CD8-positive, alpha-beta memory T cell (primary cell): ENCODE results near the gene CADPS. TPM values are rescaled to one million over a fixed set of nuclear protein-coding genes. Genes with fewer than 3 reads are reported as not detected.
A peak's percentile ranks its signal among the peaks of the same experiment; 100 is the strongest.

Source experiments
- CTCF ChIA-PET: fragments of 350-600 bp; sonication (Branson Sonifier 250); formaldehyde crosslinking; loops from one replicate; lab custom pipeline; 2021; ENCODE audit warnings: antibody characterized with exemption; lab: Charles Lee
- POLR2A ChIA-PET: fragments of 350-600 bp; sonication (Branson Sonifier 250); formaldehyde crosslinking; loops from one replicate; lab custom pipeline; 2021; ENCODE audit warnings: antibody characterized with exemption; lab: Charles Lee
- DNase-seq, 5 donors: peaks; one replicate each; pipeline versions ENCODE4 v3.0.0 to v3.0.0-alpha.2; 2020 to 2022; ENCODE audit warnings: mixed read lengths in 1 of 5
- H3K27ac ChIP-seq: one replicate; pipeline ENCODE4 v1.7.0; 2013; ENCODE audit warnings: low read depth, mild to moderate bottlenecking, low read length, moderate library complexity
- H3K27me3 ChIP-seq: 2 replicates; pipeline ENCODE4 v1.7.0; 2013; ENCODE audit warnings: low read length, mild to moderate bottlenecking; ENCODE audit not compliant: insufficient read depth, poor library complexity, severe bottlenecking
- H3K36me3 ChIP-seq: 2 replicates; pipeline ENCODE4 v1.7.0; 2013; ENCODE audit warnings: mild to moderate bottlenecking, low read length, moderate library complexity; ENCODE audit not compliant: insufficient read depth
- H3K4me1 ChIP-seq: 2 replicates; pipeline ENCODE4 v1.7.0; 2013; ENCODE audit warnings: mild to moderate bottlenecking, low read length, moderate library complexity; ENCODE audit not compliant: insufficient read depth
- H3K4me3 ChIP-seq: 2 replicates; pipeline ENCODE4 v1.7.0; 2013; ENCODE audit warnings: mild to moderate bottlenecking, low read length
- H3K9me3 ChIP-seq: 2 replicates; pipeline ENCODE4 v1.7.0; 2013; ENCODE audit warnings: mild to moderate bottlenecking, low read length
- H3K27ac Mint-ChIP-seq, 8 donors: one replicate each; pipeline ENCODE4 v1.8.0; 2020 to 2021; ENCODE audit warnings: mixed read lengths in 8 of 8, mild to moderate bottlenecking in 6 of 8, inconsistent platforms in 3 of 8, moderate library complexity in 3 of 8
- H3K27me3 Mint-ChIP-seq, 2 donors: one replicate each; pipeline ENCODE4 v1.8.0; 2020 to 2021; ENCODE audit warnings: mixed read lengths in 2 of 2, mild to moderate bottlenecking in 1 of 2, moderate library complexity in 1 of 2
- H3K36me3 Mint-ChIP-seq, 3 donors: one replicate each; pipeline ENCODE4 v1.8.0; 2020 to 2021; ENCODE audit warnings: mixed read lengths in 3 of 3, inconsistent platforms in 1 of 3, mild to moderate bottlenecking in 1 of 3
- H3K4me1 Mint-ChIP-seq, 3 donors: one replicate each; pipeline ENCODE4 v1.8.0; 2020 to 2021; ENCODE audit warnings: mixed read lengths in 3 of 3, inconsistent platforms in 1 of 3, mild to moderate bottlenecking in 1 of 3
- H3K4me3 Mint-ChIP-seq, 7 donors: one replicate each; pipeline ENCODE4 v1.8.0; 2020 to 2021; ENCODE audit warnings: mixed read lengths in 7 of 7, mild to moderate bottlenecking in 6 of 7, moderate library complexity in 4 of 7, inconsistent platforms in 2 of 7
- H3K9me3 Mint-ChIP-seq, 5 donors: one replicate each; pipeline ENCODE4 v1.8.0; 2020 to 2022; ENCODE audit warnings: mixed read lengths in 5 of 5, mild to moderate bottlenecking in 3 of 5, moderate library complexity in 2 of 5, inconsistent platforms in 1 of 5
- polyA plus RNA-seq: library from polyadenylated mRNA; unstranded; fragments of 300-500 nt; fragmentation: Illumina TruSeq; gene quantifications from one replicate; pipeline ENCODE4 v1.2.3, GENCODE V29; 2021
- total RNA-seq, 2 experiments: library from RNA; stranded (reverse); gene quantifications; one replicate each; pipeline ENCODE4 v1.2.3, GENCODE V29; 2021

CADPS gene
- total and polyA plus RNA-seq, 3 experiments from 2014 or later, result not detected

DNA sequence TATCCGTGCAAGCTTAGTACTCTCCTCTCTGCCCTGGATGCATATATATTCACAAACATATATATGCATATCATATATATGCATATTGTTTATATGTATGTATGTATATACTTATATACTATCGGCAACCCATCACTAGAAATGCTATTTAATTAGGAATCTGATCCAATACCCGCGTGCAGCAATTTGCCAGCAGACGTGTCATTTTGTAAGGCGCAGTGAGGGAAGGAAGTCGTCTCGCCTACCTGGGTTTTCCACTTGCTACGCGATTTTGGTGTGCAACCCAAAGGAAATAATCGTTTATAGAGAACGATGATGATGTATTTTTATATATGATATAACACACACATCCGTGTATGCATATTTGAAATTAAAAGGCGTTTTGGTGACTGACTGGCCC is 496.3 kb downstream of the CADPS start:
- Histone ChIP-seq H3K4me3 (no peak overlapping the region), H3K27ac (no peak overlapping the region), H3K9me3 (no peaks in the 10 kb centered on the region), H3K36me3 (no peaks in the 10 kb centered on the region), H3K4me1 (no peaks in the 10 kb centered on the region), H3K27me3 (peaks cover 12% of the 10 kb centered on the region)
- Mint-ChIP-seq H3K27ac (no peak overlapping the region), H3K4me3 (no peak overlapping the region), H3K9me3 (peaks cover 0 to 11% (median 5%) of the 10 kb centered on the region in 5 donors), H3K4me1 (peaks cover 3 to 8% (median 5%) of the 10 kb centered on the region in 3 donors), H3K27me3 (peaks cover 43 to 70% of the 10 kb centered on the region in 2 donors), H3K36me3 (no peaks in the 10 kb centered on the region)
- POLR2A ChIA-PET, result no interaction called here
- CTCF ChIA-PET, result no interaction called here
- DNase-seq, result no peak

- Histone ChIP-seq H3K4me3 (no peak overlapping the region), H3K27me3 (peaks cover 12% of the 10 kb centered on the region), H3K9me3 (no peaks in the 10 kb centered on the region), H3K27ac (no peak overlapping the region), H3K36me3 (no peaks in the 10 kb centered on the region), H3K4me1 (no peaks in the 10 kb centered on the region)
- H3K4me3 Mint-ChIP-seq, result no peak overlapping the region
- no peak for DNase-seq
- no peak overlapping the region for H3K27ac Mint-ChIP-seq
- CTCF ChIA-PET, result no interaction called here
- peaks cover 0 to 9% (median 5%) of the 10 kb centered on the region in 5 donors for H3K9me3 Mint-ChIP-seq
- H3K4me1 Mint-ChIP-seq, result peaks cover 3 to 9% (median 5%) of the 10 kb centered on the region in 3 donors
- POLR2A ChIA-PET, result no interaction called here
- no peaks in the 10 kb centered on the region for H3K36me3 Mint-ChIP-seq
- H3K27me3 Mint-ChIP-seq, result peaks cover 43 to 74% of the 10 kb centered on the region in 2 donors
Measured at GRCh38 chr3:62378311-62378789, 496.9 kb downstream of the CADPS start.

DNA sequence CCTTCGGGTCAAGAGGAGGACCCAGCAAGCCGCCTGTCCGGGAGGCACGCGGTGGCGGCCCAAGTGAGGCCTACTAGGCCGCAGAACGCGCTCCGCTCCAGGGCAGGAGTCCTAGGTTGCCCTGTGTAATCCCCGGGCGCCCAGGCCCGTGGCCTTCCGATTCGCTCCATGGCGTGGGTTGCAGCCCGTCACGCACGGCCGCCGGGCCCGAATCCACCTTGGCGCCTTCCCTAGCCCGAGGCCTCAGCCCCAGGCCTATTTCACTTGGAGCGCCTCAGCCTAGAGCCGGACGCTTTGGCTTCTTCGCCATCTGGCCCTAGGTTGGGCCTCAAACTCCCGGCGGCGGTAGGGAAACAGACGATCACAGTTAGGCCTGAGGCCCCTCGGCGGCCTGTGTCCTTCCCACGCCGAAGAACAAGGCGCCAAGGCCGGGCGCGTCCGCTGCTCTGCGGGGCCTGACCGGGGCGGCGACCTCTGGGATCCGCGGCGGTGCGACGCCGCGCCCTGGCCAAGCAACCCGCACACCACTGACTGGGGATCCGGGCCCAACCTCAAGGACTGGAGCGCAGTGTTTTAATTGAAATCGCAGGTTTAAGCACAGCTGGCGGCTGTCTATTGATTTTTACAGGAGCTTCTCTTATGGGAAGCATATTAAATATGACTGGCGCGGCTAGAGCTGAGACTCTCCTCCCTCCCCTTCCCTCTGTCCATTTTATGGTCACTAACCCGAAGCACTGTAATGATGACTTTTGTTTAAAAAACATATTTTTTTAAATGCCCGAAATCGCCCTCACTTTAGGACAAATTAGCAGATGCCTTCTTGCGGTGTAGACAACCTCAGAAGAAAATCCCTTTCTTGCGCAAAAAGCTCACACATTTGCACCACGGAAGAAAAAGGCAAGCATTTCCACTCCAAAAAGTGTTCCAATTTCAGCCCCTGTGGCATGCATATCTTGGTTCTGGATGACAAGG is 498.0 kb downstream of the CADPS start:
- no peak overlapping the region for H3K27ac Mint-ChIP-seq
- Histone ChIP-seq H3K9me3 (no peaks in the 10 kb centered on the region), H3K4me3 (no peak overlapping the region), H3K27me3 (peaks cover 12% of the 10 kb centered on the region), H3K4me1 (no peaks in the 10 kb centered on the region), H3K27ac (no peak overlapping the region), H3K36me3 (no peaks in the 10 kb centered on the region)
- no peaks in the 10 kb centered on the region for H3K36me3 Mint-ChIP-seq
- H3K27me3 Mint-ChIP-seq, result peaks cover 43 to 73% of the 10 kb centered on the region in 2 donors
- POLR2A ChIA-PET, result no interaction called here
- H3K4me1 Mint-ChIP-seq, result peaks cover 3 to 9% (median 5%) of the 10 kb centered on the region in 3 donors
- CTCF ChIA-PET, result no interaction called here
- no peak for DNase-seq
- no peak overlapping the region for H3K4me3 Mint-ChIP-seq
- peaks cover 0 to 9% (median 5%) of the 10 kb centered on the region in 5 donors for H3K9me3 Mint-ChIP-seq

DNA sequence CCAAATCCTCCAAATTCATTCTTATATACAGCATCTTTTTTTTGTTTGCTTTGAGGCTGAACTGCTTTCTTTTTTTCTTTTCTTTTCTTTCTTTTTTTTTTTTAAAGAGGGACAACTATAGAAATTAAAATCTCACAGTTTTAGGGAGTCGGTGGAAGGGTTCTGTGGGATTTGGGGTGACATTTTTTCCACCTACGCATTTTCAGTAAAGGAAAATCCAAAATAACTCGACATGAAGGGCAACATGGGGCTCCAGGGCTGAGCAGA is 498.8 kb downstream of the CADPS start:
- Histone ChIP-seq H3K4me1 (no peaks in the 10 kb centered on the region), H3K27ac (no peak overlapping the region), H3K4me3 (no peak overlapping the region), H3K27me3 (peaks cover 14% of the 10 kb centered on the region), H3K36me3 (no peaks in the 10 kb centered on the region), H3K9me3 (no peaks in the 10 kb centered on the region)
- Mint-ChIP-seq H3K27me3 (peaks cover 44 to 66% of the 10 kb centered on the region in 2 donors), H3K4me3 (no peak overlapping the region), H3K27ac (no peak overlapping the region), H3K9me3 (peaks cover 0 to 10% (median 5%) of the 10 kb centered on the region in 5 donors), H3K36me3 (no peaks in the 10 kb centered on the region), H3K4me1 (peaks cover 3 to 9% (median 5%) of the 10 kb centered on the region in 3 donors)
- ChIA-PET CTCF (no interaction called here), POLR2A (no interaction called here)
- no peak for DNase-seq

- no peak overlapping the region for H3K4me3 ChIP-seq
- H3K27me3 ChIP-seq, result peaks cover 17% of the 10 kb centered on the region
- H3K27ac ChIP-seq, result no peak overlapping the region
- H3K9me3 ChIP-seq, result no peaks in the 10 kb centered on the region
- POLR2A ChIA-PET, result no interaction called here
- no peaks in the 10 kb centered on the region for H3K36me3 ChIP-seq
- peaks cover 47 to 67% of the 10 kb centered on the region in 2 donors for H3K27me3 Mint-ChIP-seq
- H3K4me1 ChIP-seq, result no peaks in the 10 kb centered on the region
- peaks cover 0 to 13% (median 8%) of the 10 kb centered on the region in 5 donors for H3K9me3 Mint-ChIP-seq
- H3K36me3 Mint-ChIP-seq, result no peaks in the 10 kb centered on the region
- H3K4me1 Mint-ChIP-seq, result peaks cover 3 to 9% (median 5%) of the 10 kb centered on the region in 3 donors
- CTCF ChIA-PET, result no interaction called here
- peak overlapping the region in 1 of 7 donors; percentile 18 for H3K4me3 Mint-ChIP-seq
- DNase-seq, result no peak
- H3K27ac Mint-ChIP-seq, result no peak overlapping the region
Measured at GRCh38 chr3:62375655-62376453, 499.4 kb downstream of the CADPS start.

DNA sequence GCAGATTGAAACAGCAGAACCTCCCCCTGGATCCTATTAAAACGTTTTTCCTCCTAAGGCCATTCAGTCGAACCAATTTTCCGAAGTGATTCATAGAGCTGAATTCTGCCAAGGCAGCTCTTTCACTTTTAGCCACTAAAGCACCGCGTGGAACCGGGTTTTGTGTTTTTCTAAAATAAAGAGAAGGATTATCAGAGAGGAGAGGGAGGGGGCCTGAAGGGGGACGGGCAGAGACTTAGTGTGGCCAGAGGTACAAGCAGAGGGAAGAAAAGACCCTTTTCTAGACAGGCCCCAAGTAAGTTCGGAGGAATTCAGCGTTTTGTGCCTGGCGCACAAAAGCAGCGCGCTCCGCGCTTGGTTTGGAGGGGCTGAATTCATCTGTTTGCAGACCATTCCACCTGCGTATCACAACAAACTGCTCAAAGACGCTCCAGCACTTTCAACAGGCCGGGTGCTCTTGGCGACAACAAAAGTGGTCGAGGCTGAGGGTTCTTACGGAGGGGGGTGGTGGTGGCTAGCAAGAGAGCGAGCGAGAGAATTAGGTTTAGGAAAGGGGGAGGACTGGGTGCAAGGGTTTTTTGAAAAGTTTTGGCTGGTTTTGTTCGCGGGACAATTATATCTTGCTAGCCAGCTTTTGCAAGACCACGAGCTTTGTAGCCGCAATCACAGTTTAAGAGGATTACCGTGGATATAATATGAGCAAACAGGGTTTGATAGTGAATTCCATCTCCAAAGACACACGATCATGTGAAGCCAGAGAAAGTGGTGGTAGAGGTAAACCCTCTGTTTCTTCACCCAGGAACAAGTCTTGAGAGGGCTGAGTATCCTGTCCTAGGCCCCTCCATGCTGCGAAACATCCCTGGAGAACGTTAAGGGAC is 500.6 kb downstream of the CADPS start:
- H3K4me1 ChIP-seq, result no peaks in the 10 kb centered on the region
- POLR2A ChIA-PET, result no interaction called here
- H3K4me3 Mint-ChIP-seq, result no peak overlapping the region
- H3K27me3 ChIP-seq, result peaks cover 17% of the 10 kb centered on the region
- H3K4me1 Mint-ChIP-seq, result peaks cover 3 to 9% (median 5%) of the 10 kb centered on the region in 3 donors
- no peak overlapping the region for H3K27ac Mint-ChIP-seq
- no peaks in the 10 kb centered on the region for H3K36me3 ChIP-seq
- H3K9me3 Mint-ChIP-seq, result peaks cover 0 to 20% (median 13%) of the 10 kb centered on the region in 5 donors
- H3K36me3 Mint-ChIP-seq, result no peaks in the 10 kb centered on the region
- H3K4me3 ChIP-seq, result no peak overlapping the region
- CTCF ChIA-PET, result no interaction called here
- no peak overlapping the region for H3K27ac ChIP-seq
- DNase-seq, result no peak
- peaks cover 57 to 67% of the 10 kb centered on the region in 2 donors for H3K27me3 Mint-ChIP-seq
- no peaks in the 10 kb centered on the region for H3K9me3 ChIP-seq

DNA sequence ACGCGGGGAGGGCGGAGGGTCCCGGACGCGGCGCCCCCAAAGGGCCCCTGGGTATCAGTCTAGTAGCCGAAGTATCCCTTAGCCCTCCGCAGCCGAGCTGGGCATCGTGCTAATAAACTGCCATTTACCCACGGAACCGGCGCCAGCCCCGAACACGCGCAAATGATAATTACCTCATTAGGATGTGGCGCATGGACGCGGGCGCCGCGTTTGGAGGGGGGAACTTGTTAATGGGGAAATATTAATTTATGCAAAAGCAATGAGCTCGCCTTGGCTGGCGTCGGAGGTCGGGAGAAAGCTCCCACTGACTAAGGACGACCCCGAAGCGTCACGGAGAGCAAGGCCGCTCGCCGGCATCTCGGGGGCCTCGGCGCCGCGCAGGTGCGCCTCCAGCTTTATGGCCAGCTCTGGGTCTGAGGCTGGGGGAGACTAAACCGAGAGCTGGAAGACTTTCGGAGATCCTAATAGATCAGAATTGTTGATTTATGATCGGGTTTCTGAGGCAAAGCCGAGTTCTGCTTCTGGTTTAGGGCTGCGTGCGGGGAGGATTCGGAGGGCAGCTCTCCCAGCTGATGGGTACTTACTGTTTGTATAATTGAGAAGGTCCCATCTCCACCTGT is 501.4 kb downstream of the CADPS start:
- no peak overlapping the region for H3K4me3 ChIP-seq
- POLR2A ChIA-PET, result no interaction called here
- Mint-ChIP-seq H3K36me3 (no peaks in the 10 kb centered on the region), H3K27me3 (peaks cover 59 to 66% of the 10 kb centered on the region in 2 donors), H3K27ac (no peak overlapping the region), H3K9me3 (peaks cover 0 to 22% (median 13%) of the 10 kb centered on the region in 5 donors), H3K4me1 (peaks cover 3 to 6% (median 5%) of the 10 kb centered on the region in 3 donors), H3K4me3 (no peak overlapping the region)
- peaks cover 17% of the 10 kb centered on the region for H3K27me3 ChIP-seq
- no peaks in the 10 kb centered on the region for H3K4me1 ChIP-seq
- H3K27ac ChIP-seq, result no peak overlapping the region
- CTCF ChIA-PET, result no interaction called here
- no peak for DNase-seq
- H3K9me3 ChIP-seq, result no peaks in the 10 kb centered on the region
- H3K36me3 ChIP-seq, result no peaks in the 10 kb centered on the region
